C4-2B (cell line): ENCODE results near the gene HS2ST1.

Source experiments
- CTCF ChIP-seq: fragments of 450-650 bp; conservative IDR thresholded peaks from 2 replicates; pipeline ENCODE4 v1.5.1; 2017; ENCODE audit warnings: mild to moderate bottlenecking
- ZFX ChIP-seq: fragments of 450-650 bp; IDR thresholded peaks from 2 replicates; pipeline ENCODE4 v1.6.1; 2017

- TF ChIP-seq CTCF (no peak), ZFX (no peak)
Observed at GRCh38 chr1:87144316-87144895, 230.0 kb downstream of the HS2ST1 start.
